A673 (cell line): ENCODE data around the gene ANP32A. TPM values are rescaled to one million over a fixed set of nuclear protein-coding genes. Genes with fewer than 3 reads are reported as not detected.

Source experiments
- BruUV-seq: library from RNA; stranded (reverse); fragments of 400-500 nt; replicated peaks from 2 replicates; lab custom pipeline; 2021; lab: Mats Ljungman, UMichigan
- CTCF ChIA-PET: fragments of 300-600 bp; sonication (Branson Sonifier 250); formaldehyde crosslinking; loops from one replicate; lab custom pipeline; 2022; ENCODE audit warnings: antibody characterized with exemption; lab: Charles Lee
- POLR2A ChIA-PET: fragments of 300-600 bp; sonication (Branson Sonifier 250); formaldehyde crosslinking; loops from one replicate; lab custom pipeline; 2022; ENCODE audit warnings: antibody characterized with exemption; ENCODE audit not compliant: low non-redundant PET; lab: Charles Lee
- DNase-seq: peaks from one replicate; pipeline ENCODE4 v3.0.0-alpha.2; 2015; ENCODE audit warnings: low spot score
- H3K27ac ChIP-seq: fragments of 200-600 bp; sonication (generic); 2 replicates; pipeline ENCODE4 v1.5.1; 2016; ENCODE audit warnings: mixed run types, low read depth, mild to moderate bottlenecking, mixed read lengths, antibody characterized with exemption, low read length; ENCODE audit not compliant: poor library complexity, severe bottlenecking
- H3K27me3 ChIP-seq: fragments of 200-600 bp; sonication (generic); replicated peaks from 2 replicates; pipeline ENCODE4 v1.6.1; 2017; ENCODE audit warnings: mixed run types, low read depth, mild to moderate bottlenecking, mixed read lengths, antibody characterized with exemption, low read length; ENCODE audit not compliant: insufficient read depth, poor library complexity
- H3K36me3 ChIP-seq: fragments of 200-600 bp; sonication (generic); 2 replicates; pipeline ENCODE4 v1.6.1; 2016; ENCODE audit warnings: mixed run types, mild to moderate bottlenecking, mixed read lengths, antibody characterized with exemption, low read length; ENCODE audit not compliant: insufficient read depth, poor library complexity, severe bottlenecking
- H3K4me1 ChIP-seq: fragments of 200-600 bp; sonication (generic); 2 replicates; pipeline ENCODE4 v1.6.1; 2017; ENCODE audit warnings: mixed run types, mild to moderate bottlenecking, mixed read lengths, antibody characterized with exemption, low read length; ENCODE audit not compliant: insufficient read depth, poor library complexity, severe bottlenecking
- H3K4me3 ChIP-seq: fragments of 200-600 bp; sonication (generic); 2 replicates; pipeline ENCODE4 v1.5.1; 2016; ENCODE audit warnings: low read depth, mixed run types, mild to moderate bottlenecking, mixed read lengths, low read length; ENCODE audit not compliant: poor library complexity, severe bottlenecking
- H3K9me3 ChIP-seq: fragments of 200-600 bp; sonication (generic); 2 replicates; pipeline ENCODE4 v1.6.1; 2016; ENCODE audit warnings: mixed run types, low read depth, mild to moderate bottlenecking, mixed read lengths, antibody characterized with exemption, low read length; ENCODE audit not compliant: poor library complexity, severe bottlenecking
- CTCF ChIP-seq: fragments of 300-800, 200-600 bp; sonication (generic); conservative IDR thresholded peaks from 2 replicates; pipeline ENCODE4 v1.5.1; 2017; ENCODE audit warnings: low read depth, mild to moderate bottlenecking, antibody characterized with exemption, low read length, moderate library complexity, mixed read lengths
- EZH2 ChIP-seq: fragments of 200-600 bp; sonication (generic); IDR thresholded peaks from 2 replicates; pipeline ENCODE4 v1.6.1; 2017; ENCODE audit warnings: borderline replicate concordance, low read depth, mild to moderate bottlenecking, mixed read lengths, antibody characterized with exemption, low read length; ENCODE audit not compliant: poor library complexity, severe bottlenecking
- intact Hi-C: fragments of 100-400 bp; cut with micrococcal nuclease; formaldehyde crosslinking; loops from one replicate; pipeline ENCODE4 v1.10.0; 2022; ENCODE audit not compliant: unreplicated experiment
- total RNA-seq: library from RNA; stranded (reverse); gene quantifications from 2 replicates; pipeline ENCODE4 v1.2.3, GENCODE V29; 2021

The ANP32A gene
- total RNA-seq, 1 experiment from 2014 or later: 331 TPM

DNA sequence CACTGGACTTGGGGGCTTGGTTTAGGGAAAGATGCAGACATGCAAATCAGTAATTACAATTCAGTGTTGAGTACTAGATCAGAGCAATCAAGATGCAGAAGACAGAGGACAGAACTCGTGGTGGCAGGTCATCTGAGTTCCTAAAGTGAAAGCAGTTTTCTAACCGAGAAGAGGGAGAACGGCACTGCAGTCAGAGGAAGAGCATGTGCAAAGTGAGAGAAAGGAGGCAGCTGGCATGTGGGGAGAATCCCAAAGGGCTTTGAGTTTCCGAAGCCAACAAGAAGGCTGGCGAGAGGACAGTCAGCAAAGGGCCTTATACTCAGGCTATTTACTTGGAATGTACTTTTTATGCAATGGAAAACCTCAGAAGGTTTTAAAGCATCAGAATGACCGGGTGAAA lies 87.0 kb downstream of the ANP32A start:
- peaks cover 5% of the 10 kb centered on the region for H3K4me1 ChIP-seq
- H3K27me3 ChIP-seq: no peaks in the 10 kb centered on the region
- DNase-seq: no peak
- H3K4me3 ChIP-seq: no peak overlapping the region
- no TSS peak for BruUV-seq
- no peak for TF ChIP-seq EZH2
- TF ChIP-seq CTCF: no peak
- intact Hi-C loops: loop anchor here (5.0 kb wide), 1 partner anchor 189 kb away; no protein-coding TSS in a partner anchor
- H3K36me3 ChIP-seq: no peaks in the 10 kb centered on the region
- ChIA-PET CTCF (no interaction called here), POLR2A (no interaction called here)
- no peaks in the 10 kb centered on the region for H3K9me3 ChIP-seq
- no peak overlapping the region for H3K27ac ChIP-seq

GRCh38 chr15:68732451-68732850 lies 88.2 kb downstream of the ANP32A start:
- Histone ChIP-seq H3K27ac (no peak overlapping the region), H3K27me3 (no peaks in the 10 kb centered on the region), H3K9me3 (no peaks in the 10 kb centered on the region), H3K36me3 (no peaks in the 10 kb centered on the region), H3K4me3 (no peak overlapping the region), H3K4me1 (peaks cover 5% of the 10 kb centered on the region)
- TF ChIP-seq CTCF (no peak), EZH2 (no peak)
- BruUV-seq: no TSS peak
- CTCF ChIA-PET: interaction anchor here (1.9 kb wide), 1 partner anchor 143 kb away, joined by 9 read pairs; no protein-coding TSS in a partner anchor
- POLR2A ChIA-PET: no interaction called here
- no peak for DNase-seq
- intact Hi-C loops: loop anchor here (5.0 kb wide), 1 partner anchor 190 kb away; no protein-coding TSS in a partner anchor

DNA sequence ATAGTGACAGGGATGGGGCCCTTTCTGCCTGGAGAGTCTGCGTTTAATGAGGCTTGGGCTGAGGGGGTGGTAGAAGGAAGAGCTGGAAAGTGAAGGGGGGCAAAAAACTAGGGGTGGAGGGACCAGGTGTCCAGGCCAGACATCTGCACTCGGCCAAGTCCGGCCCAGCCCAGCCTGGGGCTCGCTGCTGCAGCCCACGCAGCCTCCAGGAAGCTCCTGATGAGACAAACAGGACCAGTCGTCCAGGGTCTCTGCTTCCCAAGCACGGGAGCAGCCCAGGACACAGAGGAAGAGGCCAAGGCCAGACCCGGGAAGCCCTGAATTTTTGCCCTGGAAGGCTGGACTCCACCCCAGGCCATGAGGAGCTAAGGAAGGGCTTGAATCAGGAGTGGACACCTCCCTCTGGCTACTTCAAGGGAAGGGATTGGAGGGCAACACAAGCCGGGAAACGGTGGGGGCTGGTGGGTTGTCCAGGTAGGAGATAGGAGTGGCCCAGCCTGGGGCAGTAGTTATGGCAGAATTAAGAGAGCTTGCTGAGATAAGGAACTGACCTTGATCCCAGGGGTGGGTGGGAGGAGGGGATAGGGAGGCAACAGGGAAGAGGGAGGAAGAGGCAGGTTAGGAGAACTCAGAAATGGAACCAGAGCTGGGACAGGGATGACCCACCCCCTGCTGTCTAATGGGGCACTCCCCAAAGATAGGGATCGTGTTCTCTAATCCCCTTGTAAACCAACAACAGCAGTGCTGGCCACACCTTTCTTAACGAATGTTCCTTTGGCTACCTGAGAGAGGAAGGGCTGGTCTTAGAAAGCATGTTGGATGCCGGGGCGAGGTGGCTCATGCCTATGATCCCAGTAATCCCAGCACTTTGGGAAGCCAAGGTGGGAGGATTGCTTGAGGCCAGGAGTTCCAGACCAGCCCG lies 89.5 kb downstream of the ANP32A start:
- no peak for TF ChIP-seq CTCF
- no peak for TF ChIP-seq EZH2
- Histone ChIP-seq H3K36me3 (no peaks in the 10 kb centered on the region), H3K4me3 (no peak overlapping the region), H3K4me1 (peaks cover 5% of the 10 kb centered on the region), H3K9me3 (no peaks in the 10 kb centered on the region), H3K27me3 (no peaks in the 10 kb centered on the region), H3K27ac (no peak overlapping the region)
- intact Hi-C loops: loop anchor here (1.0 to 5.0 kb wide), 2 partner anchors 144 to 191 kb away; no protein-coding TSS in a partner anchor
- BruUV-seq: no TSS peak
- POLR2A ChIA-PET: no interaction called here
- CTCF ChIA-PET: interaction anchor here (0.6 to 1.9 kb wide), 2 partner anchors 25 to 145 kb away, joined by 3 to 9 read pairs; no protein-coding TSS in a partner anchor
- DNase-seq: no peak
